Activated naive CD4-positive, alpha-beta T cell treated with anti-CD3 and anti-CD28 coated beads, Interleukin-2, amount 50 U/mL, for 24 hours (primary cell): ENCODE measurements around the gene PITPNC1.

Experiments
- H3K27ac Mint-ChIP-seq: one replicate; pipeline ENCODE4 v1.8.0; 2021; ENCODE audit warnings: mild to moderate bottlenecking, mixed read lengths
- H3K27me3 Mint-ChIP-seq: one replicate; pipeline ENCODE4 v1.8.0; 2021; ENCODE audit warnings: mixed read lengths
- H3K36me3 Mint-ChIP-seq: one replicate; pipeline ENCODE4 v1.8.0; 2021; ENCODE audit warnings: mixed read lengths
- H3K4me1 Mint-ChIP-seq: one replicate; pipeline ENCODE4 v1.8.0; 2021; ENCODE audit warnings: mixed read lengths
- H3K4me3 Mint-ChIP-seq: one replicate; pipeline ENCODE4 v1.8.0; 2021; ENCODE audit warnings: mild to moderate bottlenecking, mixed read lengths
- H3K9me3 Mint-ChIP-seq: one replicate; pipeline ENCODE4 v1.8.0; 2021; ENCODE audit warnings: mixed read lengths

Gene PITPNC1

DNA sequence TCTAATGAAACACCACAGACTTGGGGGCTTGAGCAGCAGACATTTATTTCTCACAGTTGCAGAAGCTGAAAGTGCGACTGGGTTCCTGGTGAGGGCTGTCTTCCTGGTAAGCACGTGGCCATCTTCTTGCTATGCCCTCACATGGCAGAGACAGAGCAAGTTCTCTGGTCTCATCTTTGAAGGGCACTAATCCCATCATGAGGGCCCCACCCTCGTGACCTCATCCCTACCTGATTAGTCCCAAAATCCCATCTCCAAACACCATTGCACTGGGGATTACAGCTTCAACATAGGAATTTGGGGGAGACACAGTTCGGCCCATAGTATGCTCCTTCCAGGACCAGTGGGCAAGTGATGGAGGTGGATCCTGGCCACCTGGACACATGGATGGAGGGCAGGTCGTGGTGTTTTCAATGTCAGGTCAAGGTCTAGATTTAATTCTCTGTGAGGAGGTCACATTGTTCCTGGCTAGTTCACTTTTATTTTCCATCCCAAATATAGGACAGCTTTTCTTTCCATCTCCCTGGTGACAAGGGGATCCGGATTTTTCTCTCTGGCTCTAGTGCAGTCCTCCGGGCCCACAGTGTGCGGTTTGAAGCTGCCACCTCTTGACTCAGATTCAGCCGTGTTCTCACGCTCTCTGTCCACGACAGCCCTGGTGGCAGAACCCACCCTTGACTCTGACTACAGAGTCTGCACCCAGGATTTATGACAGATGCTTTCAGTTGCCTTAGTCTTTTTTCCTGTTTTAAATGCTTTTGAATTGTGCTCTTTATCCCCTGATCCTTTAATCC is 180.2 kb downstream of the PITPNC1 start:
- peaks cover 5% of the 10 kb centered on the region for H3K9me3 Mint-ChIP-seq
- no peak overlapping the region for H3K4me3 Mint-ChIP-seq
- peaks cover 24% of the 10 kb centered on the region for H3K36me3 Mint-ChIP-seq
- H3K4me1 Mint-ChIP-seq, result peaks cover 22% of the 10 kb centered on the region
- peak overlapping the region; percentile 94 for H3K27ac Mint-ChIP-seq
- no peaks in the 10 kb centered on the region for H3K27me3 Mint-ChIP-seq

DNA sequence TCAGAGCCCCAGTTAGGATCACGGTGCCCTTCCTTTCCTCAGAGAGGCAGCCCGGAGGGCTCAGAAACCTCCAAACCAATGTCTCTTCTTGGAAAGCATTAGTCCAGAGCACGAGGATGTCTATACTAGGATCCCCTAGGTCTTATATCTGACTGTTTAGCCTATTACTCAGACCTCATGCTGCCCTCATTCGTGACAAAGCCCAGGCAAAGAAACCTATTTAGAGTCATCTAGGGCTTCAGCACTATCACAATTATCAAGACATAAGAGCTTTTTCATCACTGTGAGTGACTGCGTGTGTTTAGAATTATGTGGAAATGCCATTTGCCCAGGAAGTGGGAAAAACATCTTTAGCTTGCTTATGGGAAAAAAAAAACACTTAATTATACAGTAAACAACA is 180.8 kb downstream of the PITPNC1 start:
- Mint-ChIP-seq H3K27ac (peak overlapping the region; percentile 94), H3K27me3 (no peaks in the 10 kb centered on the region), H3K36me3 (peaks cover 25% of the 10 kb centered on the region), H3K4me3 (no peak overlapping the region), H3K9me3 (peaks cover 5% of the 10 kb centered on the region), H3K4me1 (peaks cover 25% of the 10 kb centered on the region)

DNA sequence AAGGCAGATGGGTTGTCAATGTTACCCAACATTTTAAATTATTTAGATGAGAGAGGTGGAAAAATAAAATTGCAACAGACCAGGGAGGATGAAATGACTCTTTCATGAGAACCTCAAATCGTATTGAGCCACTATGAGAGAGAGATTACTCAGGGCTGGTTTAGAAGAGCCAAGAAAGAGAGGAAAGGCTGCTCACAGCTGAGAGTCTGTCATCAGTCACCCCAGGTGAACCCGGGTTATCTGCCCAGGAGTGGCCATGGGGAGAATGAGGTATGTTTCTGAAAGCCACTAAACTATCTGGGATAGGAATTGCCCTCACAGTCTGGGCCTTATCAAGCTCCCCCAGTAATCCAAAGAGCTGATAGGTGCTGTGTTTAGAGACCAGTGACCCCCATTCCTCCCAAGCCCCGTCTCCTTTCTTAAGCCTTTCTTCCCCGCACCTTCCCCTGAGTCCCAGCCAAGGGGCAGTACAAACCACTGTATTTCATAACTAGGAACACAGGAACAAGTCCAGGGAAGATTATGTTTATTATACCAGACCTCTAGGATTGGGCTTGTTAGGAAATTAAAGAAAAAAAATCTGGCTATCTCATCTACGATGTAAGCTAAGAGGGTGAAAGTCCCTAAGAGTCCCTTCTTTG is 181.8 kb downstream of the PITPNC1 start:
- peaks cover 20% of the 10 kb centered on the region for H3K4me1 Mint-ChIP-seq
- peak overlapping the region; percentile 53 for H3K27ac Mint-ChIP-seq
- no peak overlapping the region for H3K4me3 Mint-ChIP-seq
- peaks cover 21% of the 10 kb centered on the region for H3K36me3 Mint-ChIP-seq
- peaks cover 5% of the 10 kb centered on the region for H3K9me3 Mint-ChIP-seq
- H3K27me3 Mint-ChIP-seq, result no peaks in the 10 kb centered on the region

DNA sequence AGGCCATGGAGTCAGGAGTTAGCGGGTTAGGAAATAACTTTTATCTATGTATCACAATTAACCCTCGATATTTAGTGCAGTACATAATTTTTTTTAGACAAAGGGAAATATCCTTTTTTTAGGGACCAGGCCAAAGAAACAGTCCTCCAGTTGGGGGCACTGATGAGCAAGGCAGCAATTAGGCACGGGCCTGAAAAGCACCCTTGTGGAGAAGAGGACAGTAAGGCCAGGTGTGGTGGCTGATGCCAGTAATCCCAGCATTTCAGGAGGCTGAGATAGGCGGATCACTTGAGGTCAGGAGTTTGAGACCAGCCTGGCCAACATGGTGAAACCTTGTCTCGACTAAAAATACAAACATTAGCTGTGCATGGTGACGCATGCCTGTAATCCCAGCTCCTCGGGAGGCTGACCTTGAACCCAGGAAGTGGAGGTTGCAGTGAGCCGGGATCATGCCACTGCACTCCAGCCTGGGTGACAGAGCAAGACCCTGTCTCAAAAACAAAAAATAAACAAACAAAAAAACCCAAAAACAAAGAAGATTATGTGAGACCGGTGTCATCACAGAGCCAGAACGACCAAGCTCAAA is 182.4 kb downstream of the PITPNC1 start:
- no peak overlapping the region for H3K4me3 Mint-ChIP-seq
- H3K9me3 Mint-ChIP-seq, result peaks cover 5% of the 10 kb centered on the region
- H3K27ac Mint-ChIP-seq, result peak overlapping the region; percentile 53
- H3K4me1 Mint-ChIP-seq, result peaks cover 20% of the 10 kb centered on the region
- H3K36me3 Mint-ChIP-seq, result peaks cover 21% of the 10 kb centered on the region
- no peaks in the 10 kb centered on the region for H3K27me3 Mint-ChIP-seq

DNA sequence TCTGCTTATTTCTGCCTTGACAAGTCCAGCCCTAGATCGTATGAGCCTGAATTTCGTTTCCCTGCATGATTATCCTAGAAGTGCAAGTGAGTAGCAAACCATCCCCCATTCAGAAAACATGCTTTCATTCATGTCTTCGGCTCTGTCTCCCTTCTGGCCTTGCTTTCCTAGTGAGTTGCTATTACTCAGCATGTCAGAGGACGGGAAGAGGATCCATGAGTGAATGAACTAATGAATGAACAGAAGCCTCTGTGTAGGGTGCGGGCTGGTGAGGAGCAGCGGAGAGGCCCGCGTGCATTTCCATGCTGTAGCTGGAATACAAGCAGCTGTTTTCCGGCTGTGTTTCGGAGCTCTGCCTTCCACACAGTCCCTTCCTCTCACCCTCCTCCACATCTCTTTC is 184.9 kb downstream of the PITPNC1 start:
- Mint-ChIP-seq H3K27me3 (no peaks in the 10 kb centered on the region), H3K4me1 (peaks cover 17% of the 10 kb centered on the region), H3K27ac (no peak overlapping the region)

DNA sequence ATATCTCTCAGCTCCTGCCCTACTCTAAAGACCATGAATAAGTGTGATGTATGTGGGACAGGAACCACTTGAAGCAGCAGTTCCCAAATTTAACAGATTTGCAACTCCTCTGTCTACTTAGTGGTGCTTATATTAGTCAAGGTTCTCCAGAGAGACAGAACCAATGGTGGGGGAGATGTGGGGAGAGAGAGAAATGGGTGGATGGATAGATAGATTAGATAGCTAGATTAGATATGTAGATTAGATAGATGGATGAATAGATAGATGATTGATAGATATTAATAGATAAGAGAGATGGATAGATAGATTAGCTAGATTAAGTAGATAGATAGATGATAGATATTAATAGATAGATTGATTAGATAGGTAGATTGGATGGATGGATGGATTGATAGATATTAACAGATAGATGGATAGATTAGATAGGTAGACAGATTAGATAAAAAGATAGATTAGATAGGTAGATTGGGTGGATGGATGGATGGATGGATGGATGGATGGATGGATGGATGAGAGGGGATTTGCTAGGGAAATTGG is 186.7 kb downstream of the PITPNC1 start:
- Mint-ChIP-seq H3K27ac (peak overlapping the region; percentile 20), H3K9me3 (no peaks in the 10 kb centered on the region), H3K4me1 (peaks cover 17% of the 10 kb centered on the region), H3K4me3 (no peak overlapping the region), H3K36me3 (peaks cover 6% of the 10 kb centered on the region), H3K27me3 (no peaks in the 10 kb centered on the region)

More for the DNA sequence above, 184.9 kb downstream of the PITPNC1 start:
- Mint-ChIP-seq H3K4me3 (no peak overlapping the region), H3K9me3 (no peaks in the 10 kb centered on the region), H3K36me3 (peaks cover 10% of the 10 kb centered on the region)

- H3K27ac Mint-ChIP-seq, result no peak overlapping the region
- peaks cover 24% of the 10 kb centered on the region for H3K4me1 Mint-ChIP-seq
- H3K27me3 Mint-ChIP-seq, result no peaks in the 10 kb centered on the region
- peaks cover 6% of the 10 kb centered on the region for H3K36me3 Mint-ChIP-seq
- H3K9me3 Mint-ChIP-seq, result no peaks in the 10 kb centered on the region
- H3K4me3 Mint-ChIP-seq, result no peak overlapping the region
These were observed 188.0 kb downstream of the PITPNC1 start for GRCh38 chr17:67565068-67565467.

GRCh38 chr17:67566656-67567055 is 189.6 kb downstream of the PITPNC1 start:
- Mint-ChIP-seq H3K27ac (no peak overlapping the region), H3K4me3 (no peak overlapping the region), H3K36me3 (peaks cover 9% of the 10 kb centered on the region), H3K9me3 (no peaks in the 10 kb centered on the region), H3K27me3 (no peaks in the 10 kb centered on the region), H3K4me1 (peaks cover 28% of the 10 kb centered on the region)

- Mint-ChIP-seq H3K4me1 (peaks cover 41% of the 10 kb centered on the region), H3K4me3 (no peak overlapping the region), H3K27me3 (no peaks in the 10 kb centered on the region), H3K27ac (peak overlapping the region; percentile 30), H3K36me3 (peaks cover 10% of the 10 kb centered on the region), H3K9me3 (no peaks in the 10 kb centered on the region)
These were observed 192.0 kb downstream of the PITPNC1 start for GRCh38 chr17:67569015-67569451.

DNA sequence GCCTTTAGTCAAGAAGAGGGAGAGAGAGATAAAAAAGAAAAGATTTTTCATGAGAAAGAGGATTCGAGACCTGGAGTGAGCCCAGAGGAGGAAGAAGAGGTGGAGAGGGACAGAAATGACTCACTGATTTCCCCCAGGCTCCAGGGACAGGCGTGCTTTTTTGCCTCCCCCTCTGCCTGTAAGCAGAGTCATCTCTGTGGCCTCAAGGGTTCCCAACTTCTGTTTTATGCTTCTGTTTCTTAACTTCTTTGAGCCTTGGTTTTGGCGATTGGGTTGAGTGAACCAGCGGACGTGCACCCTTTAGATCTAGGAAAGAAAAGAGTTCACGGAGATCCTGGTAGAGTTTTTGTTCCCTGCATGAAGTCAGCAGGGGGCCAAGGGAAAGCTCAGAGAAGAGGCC is 192.8 kb downstream of the PITPNC1 start:
- no peak overlapping the region for H3K4me3 Mint-ChIP-seq
- no peaks in the 10 kb centered on the region for H3K9me3 Mint-ChIP-seq
- no peaks in the 10 kb centered on the region for H3K27me3 Mint-ChIP-seq
- H3K27ac Mint-ChIP-seq, result peak overlapping the region; percentile 72
- peaks cover 45% of the 10 kb centered on the region for H3K4me1 Mint-ChIP-seq
- H3K36me3 Mint-ChIP-seq, result peaks cover 10% of the 10 kb centered on the region

- Mint-ChIP-seq H3K27ac (no peak overlapping the region), H3K9me3 (no peaks in the 10 kb centered on the region), H3K4me3 (no peak overlapping the region), H3K36me3 (peaks cover 10% of the 10 kb centered on the region), H3K4me1 (peaks cover 45% of the 10 kb centered on the region), H3K27me3 (no peaks in the 10 kb centered on the region)
These were observed 193.7 kb downstream of the PITPNC1 start for GRCh38 chr17:67570797-67571196.

DNA sequence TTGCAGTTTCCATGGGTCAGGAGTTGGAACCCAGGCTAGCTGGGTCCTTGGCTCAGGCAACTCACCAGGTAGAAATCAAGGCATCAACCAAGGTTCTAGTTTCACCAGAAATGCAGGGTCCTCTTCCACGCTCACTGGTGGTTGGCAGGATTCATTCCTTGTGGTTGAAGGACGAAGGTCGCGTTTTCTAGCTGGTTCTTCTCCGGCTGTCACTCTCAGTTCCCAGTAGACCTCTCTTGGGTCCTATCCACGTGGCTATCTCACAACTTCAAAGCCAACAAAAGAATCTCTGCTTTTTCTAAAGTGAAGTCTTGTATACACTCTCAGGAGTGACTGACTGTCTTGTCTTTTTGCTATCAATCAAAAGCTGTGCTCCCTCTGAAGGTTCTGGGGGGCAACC is 194.4 kb downstream of the PITPNC1 start:
- peak overlapping the region; percentile 53 for H3K27ac Mint-ChIP-seq

GRCh38 chr17:67573987-67574657 is 197.0 kb downstream of the PITPNC1 start:
- Mint-ChIP-seq H3K4me3 (no peak overlapping the region), H3K27me3 (no peaks in the 10 kb centered on the region), H3K9me3 (no peaks in the 10 kb centered on the region), H3K27ac (peak overlapping the region; percentile 56), H3K4me1 (peaks cover 44% of the 10 kb centered on the region), H3K36me3 (peaks cover 11% of the 10 kb centered on the region)

More for the DNA sequence above, 194.4 kb downstream of the PITPNC1 start:
- no peak overlapping the region for H3K4me3 Mint-ChIP-seq
- no peaks in the 10 kb centered on the region for H3K27me3 Mint-ChIP-seq
- H3K9me3 Mint-ChIP-seq, result no peaks in the 10 kb centered on the region
- peaks cover 10% of the 10 kb centered on the region for H3K36me3 Mint-ChIP-seq
- H3K4me1 Mint-ChIP-seq, result peaks cover 45% of the 10 kb centered on the region

GRCh38 chr17:67574658-67575293 is 197.7 kb downstream of the PITPNC1 start:
- H3K4me1 Mint-ChIP-seq, result peaks cover 38% of the 10 kb centered on the region

DNA sequence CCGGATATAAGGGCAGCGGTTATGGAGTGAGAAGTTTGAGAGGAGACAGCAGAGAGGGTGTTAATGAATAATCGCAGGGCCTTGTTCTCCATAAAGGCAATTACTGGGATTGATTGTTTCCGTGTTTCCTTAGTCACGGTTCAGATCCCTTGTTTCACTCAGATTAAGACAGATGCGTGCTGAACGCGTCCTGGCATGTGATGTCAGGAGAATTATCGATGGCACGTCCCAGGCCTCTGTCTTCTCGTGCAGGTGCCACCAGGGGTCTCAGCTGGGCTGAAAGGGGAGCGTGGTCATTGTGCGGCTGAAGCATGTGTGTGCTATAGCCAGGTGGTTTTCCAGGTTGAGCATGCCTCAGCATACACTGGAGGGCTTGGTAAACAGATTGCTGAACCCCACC is 198.2 kb downstream of the PITPNC1 start:
- H3K4me3 Mint-ChIP-seq, result no peak overlapping the region
- peak overlapping the region; percentile 65 for H3K27ac Mint-ChIP-seq

More at GRCh38 chr17:67574658-67575293, 197.7 kb downstream of the PITPNC1 start:
- Mint-ChIP-seq H3K36me3 (peaks cover 11% of the 10 kb centered on the region), H3K4me3 (no peak overlapping the region), H3K9me3 (no peaks in the 10 kb centered on the region), H3K27me3 (no peaks in the 10 kb centered on the region), H3K27ac (peak overlapping the region; percentile 65)

More for the DNA sequence above, 198.2 kb downstream of the PITPNC1 start:
- H3K27me3 Mint-ChIP-seq, result no peaks in the 10 kb centered on the region
- no peaks in the 10 kb centered on the region for H3K9me3 Mint-ChIP-seq
- peaks cover 36% of the 10 kb centered on the region for H3K4me1 Mint-ChIP-seq
- H3K36me3 Mint-ChIP-seq, result peaks cover 11% of the 10 kb centered on the region
